GM19035 (cell line): ENCODE results near the gene DUOXA2.

Experiments
- ATAC-seq: cut with Tn5 transposase; IDR thresholded peaks from one replicate; pipeline ENCODE4 v1.9.1; 2021; ENCODE audit not compliant: unreplicated experiment

DUOXA2 gene

GRCh38 chr15:45116482-45117307 lies 2.6 kb downstream of the DUOXA2 start:
- ATAC-seq, result no peak

- ATAC-seq, result peak; percentile 11
Observed at GRCh38 chr15:45117308-45118130, 3.4 kb downstream of the DUOXA2 start.

- ATAC-seq, result peak; percentile 91
Observed at GRCh38 chr15:45118131-45118588, 4.0 kb downstream of the DUOXA2 start.

GRCh38 chr15:45118996-45119395 lies 4.9 kb downstream of the DUOXA2 start:
- no peak for ATAC-seq

DNA sequence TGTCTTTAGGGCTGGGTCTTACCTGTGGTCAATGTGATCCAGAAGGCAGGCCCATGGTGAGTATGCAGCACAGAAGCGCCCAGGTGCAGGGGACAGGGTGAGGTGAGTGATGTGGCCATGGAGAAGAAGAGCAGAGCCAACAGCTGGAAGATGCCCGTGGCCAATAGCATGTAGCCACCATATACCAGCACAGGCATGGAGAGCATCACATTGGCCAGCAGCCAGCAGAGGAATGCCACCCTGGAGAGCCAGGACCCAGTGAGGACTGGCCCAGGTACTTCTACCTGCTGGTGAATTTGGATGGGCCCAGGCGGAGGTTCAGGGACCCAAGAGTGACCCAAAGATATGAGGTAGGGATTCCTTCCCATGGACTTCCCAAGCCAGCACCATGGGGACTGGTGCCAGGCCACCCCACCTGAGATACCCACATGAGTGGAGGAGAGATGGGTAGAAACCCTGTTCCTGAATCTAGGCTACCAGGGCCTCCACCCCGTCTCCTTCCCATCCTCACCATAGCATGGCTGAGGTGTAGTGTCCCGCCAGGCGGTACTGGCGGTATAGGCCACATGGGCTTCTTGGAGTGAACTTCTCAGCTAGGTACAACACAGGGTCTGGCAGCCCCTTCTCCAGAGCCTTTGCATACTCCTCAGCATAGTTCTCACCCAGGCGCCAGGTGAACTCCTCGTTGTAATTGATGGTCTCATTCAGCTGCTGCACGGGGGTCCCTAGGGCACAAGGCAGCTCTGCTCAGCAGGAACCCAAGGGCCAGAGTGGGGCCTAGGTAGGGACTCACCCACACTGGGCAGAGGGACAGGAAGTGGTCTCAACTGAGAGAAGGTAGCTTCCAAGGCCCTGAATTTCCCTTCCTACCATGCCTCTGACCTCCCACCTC lies 6.2 kb downstream of the DUOXA2 start:
- no peak for ATAC-seq

DNA sequence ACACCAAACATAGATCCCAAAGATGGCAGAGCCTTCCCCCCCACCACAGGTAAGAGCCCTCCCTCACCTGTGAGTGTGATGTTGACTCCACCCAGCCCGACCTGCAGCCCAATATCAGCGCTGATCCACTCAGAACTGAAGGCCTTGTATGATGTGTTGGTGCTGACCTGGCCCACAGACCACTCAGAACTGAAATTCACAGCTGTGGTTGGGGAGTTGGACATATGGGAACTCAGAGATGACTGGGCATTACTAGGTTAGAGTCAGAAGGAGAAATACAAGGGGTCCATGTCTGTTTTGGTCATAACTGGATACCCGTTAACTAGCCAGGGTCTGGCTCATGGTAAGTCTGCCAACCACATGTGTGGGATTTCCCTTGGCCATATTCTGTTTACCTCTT lies 6.9 kb downstream of the DUOXA2 start:
- no peak for ATAC-seq

- ATAC-seq, result no peak
Observed at GRCh38 chr15:45121706-45122417, 7.7 kb downstream of the DUOXA2 start.

DNA sequence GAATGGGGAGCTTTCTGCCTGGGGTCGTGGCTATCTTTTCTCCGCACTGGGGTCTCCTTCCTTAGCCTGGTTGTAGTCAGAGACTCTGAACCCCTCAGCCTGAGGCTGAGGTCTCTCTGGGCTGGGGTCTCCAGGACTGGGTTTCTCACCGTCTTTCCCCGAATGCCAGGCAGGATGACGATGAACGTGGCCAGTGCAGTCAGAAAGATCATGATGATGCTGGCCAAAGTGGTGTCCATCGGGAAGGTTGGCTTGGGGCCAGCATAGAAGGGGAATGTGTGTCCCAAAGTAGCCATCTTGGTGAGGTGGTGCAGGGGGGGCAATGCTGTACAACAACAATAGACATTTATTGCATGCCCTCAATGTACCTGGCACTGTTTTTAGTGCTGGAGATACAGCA lies 8.6 kb downstream of the DUOXA2 start:
- ATAC-seq, result no peak

DNA sequence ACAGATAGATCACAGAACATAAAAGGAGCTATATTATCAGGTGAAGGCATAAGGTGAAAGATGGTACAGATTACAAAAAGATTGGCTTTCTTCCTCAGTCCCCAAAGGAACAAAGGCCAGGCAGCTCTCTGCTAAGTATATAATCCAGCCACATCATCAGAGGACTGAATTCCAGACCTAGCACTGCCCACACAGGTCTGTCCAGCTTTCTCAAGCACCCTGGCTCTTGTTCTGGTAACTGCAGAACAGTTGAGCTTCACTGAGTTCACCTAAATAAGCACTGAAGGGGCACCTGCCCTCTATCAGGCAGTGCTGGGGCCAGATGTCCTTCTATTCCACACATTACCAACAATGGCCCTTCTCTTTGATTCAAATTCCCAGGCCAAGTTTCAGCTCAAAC lies 9.3 kb downstream of the DUOXA2 start:
- ATAC-seq, result no peak

- ATAC-seq, result no peak
Observed at GRCh38 chr15:45126535-45127158, 12.5 kb downstream of the DUOXA2 start.

GRCh38 chr15:45128971-45129639 lies 15.0 kb downstream of the DUOXA2 start:
- ATAC-seq, result no peak

DNA sequence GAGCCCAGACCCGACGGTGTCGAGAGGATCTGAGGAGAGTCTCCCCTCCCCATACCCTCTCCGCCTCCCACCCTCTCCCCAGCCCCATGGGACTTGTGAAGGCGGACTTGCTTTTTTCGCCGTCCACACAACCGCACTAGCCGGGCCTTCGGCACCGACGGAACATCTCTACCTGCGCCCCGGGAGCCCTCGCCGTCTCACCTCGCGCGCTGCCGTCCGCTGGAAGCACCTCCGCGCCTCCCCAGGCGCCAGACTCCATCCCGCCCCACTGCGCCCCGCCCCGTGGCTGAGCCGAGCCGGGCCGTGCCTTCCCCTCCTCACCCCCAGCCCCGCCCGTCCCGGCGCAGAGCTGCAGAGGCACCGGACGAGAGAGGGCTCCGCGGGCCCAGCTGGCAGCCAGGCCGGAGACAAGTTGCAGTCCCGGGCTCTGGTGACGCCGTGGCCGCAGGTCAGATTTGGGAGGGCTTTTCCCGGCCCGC lies 15.6 kb downstream of the DUOXA2 start, which contains the start of the genes DUOX1 and DUOXA1:
TSS of gene DUOX1 (plus strand) at position 344 of the 479 bp plus-strand sequence. CDS start 1,973 bp downstream, outside the sequence.
TSS of gene DUOXA1 (minus strand) at position 229 of the 479 bp plus-strand sequence. CDS start 6,865 bp downstream, outside the sequence.
- no peak for ATAC-seq

DNA sequence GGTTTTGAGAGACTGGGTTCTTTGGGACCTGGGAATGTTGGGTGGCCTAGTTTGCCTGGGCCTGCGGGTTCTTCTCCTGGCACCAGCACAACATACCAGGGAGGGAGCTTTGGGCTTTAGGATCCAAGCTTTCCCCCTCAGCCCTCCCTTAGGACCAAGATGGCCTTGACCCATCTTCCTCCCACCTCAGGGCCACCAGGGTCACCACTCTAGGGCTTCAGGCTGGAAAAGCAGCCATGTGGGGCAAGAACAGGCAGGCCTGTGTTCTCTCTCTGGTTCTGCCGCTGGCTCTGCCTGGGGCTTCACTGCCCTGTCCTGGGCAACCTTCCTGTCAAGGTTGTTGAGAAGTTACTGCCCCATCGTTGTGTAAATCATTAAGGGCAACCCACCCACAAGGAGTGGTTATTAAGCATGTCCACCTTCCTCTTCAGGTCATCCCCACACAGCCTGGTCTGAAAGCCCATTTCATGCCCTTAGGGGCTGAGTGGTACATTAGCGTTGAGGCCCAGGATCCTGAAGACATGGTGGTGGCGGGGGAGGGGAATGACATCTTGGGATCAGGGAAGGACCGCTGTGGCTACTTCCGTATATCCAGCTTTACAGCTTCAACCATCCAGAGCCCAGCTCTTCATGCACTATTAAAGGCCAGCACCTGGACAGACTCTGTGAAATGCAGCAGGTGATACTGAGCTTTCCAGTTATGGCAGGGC lies 16.3 kb downstream of the DUOXA2 start:
- ATAC-seq, result no peak

- ATAC-seq, result no peak
Observed at GRCh38 chr15:45131510-45131909, 17.4 kb downstream of the DUOXA2 start.

GRCh38 chr15:45132844-45133560 lies 18.9 kb downstream of the DUOXA2 start:
- ATAC-seq, result no peak

DNA sequence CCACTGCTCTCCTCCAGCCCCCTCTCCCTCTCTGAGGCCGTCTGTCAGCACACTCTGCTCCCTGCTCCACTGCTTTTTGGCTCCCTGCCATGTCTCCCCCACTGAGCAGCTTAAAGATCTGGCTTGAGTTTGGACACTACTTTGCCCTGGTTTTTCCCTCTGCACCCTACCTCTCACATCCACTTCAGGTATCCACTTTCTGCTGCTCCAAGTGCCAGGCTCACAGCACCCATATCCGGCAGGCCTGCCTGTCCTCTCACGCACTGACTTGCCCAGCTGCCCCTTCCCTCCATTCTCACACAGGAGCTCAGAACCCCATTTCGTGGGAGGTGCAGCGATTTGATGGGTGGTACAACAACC lies 19.4 kb downstream of the DUOXA2 start:
- ATAC-seq, result no peak

DNA sequence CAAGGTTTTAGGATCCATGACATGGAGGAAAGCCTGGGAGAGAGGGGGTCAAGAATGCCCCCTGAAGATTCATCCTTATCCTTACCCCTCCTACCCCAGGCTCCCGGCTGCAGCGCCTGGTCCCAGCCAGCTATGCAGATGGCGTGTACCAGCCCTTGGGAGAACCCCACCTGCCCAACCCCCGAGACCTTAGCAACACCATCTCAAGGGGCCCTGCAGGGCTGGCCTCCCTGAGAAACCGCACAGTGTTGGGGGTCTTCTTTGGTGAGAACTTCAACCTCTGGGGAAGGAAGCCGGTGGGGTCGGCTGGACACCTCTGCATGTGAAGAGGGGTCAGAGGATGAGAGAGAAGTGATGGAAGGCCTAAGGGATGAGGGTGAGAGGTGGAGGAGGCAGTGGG lies 19.9 kb downstream of the DUOXA2 start:
- ATAC-seq, result no peak
